Measurements from ENCODE around the gene FOSL1.

FOSL1 gene

DNA sequence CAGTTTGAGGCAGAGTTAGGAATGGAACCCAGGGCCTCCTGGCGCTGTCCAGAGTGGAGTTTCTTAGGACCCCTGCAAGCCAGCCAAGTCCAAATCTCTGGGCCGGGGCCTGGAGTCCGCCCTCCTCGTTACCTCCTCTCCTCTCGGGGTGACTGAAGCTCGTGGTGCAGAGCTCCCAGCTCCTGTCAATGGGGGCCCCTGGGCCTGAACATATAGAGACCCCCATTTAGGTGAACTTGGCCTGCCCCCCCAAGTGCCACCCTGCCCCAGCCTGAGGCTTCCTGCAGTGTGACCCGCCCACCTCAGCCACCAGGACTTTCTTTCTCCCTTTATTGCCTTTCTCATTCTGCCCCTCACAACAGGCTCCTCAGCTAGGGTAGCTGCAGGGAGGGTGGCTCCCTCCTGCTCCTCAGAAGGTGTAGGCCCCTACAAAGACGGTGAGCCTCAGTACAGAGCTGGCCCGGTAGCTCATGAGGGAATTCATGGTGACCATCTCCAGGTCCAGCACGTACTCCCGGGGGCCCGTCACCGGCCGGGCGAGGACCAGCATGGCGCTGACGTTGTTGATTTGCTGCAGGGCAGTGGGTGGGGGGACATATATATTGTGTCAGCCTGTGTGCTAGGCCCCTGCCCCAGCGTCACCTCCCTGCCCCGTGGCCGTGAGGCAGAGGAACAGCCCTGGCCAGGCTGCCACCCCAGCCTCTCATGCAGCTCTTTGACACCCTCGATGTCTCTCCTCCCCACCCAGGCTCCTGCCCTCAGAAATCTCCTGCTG is 33.5 kb downstream of the FOSL1 start:
- Histone ChIP-seq H3K4me1 (ENCODE audit: control insufficient read depth, insufficient read depth, low read length) (peaks cover 50% of the 10 kb centered on the region), H3K27ac (ENCODE audit: low read length) (no peak overlapping the region), H3K9ac (ENCODE audit: low read length in 2 of 2) (no peak overlapping the region), H3K27me3 (ENCODE audit: control insufficient read depth in 1 of 2, insufficient read depth in 2 of 2, low read length in 2 of 2) (no peaks in the 10 kb centered on the region), H3K4me3 (ENCODE audit: low read length in 2 of 2) (no peak overlapping the region), H3K9me3 (ENCODE audit: control insufficient read depth in 2 of 2, low read length in 2 of 2) (no peaks in the 10 kb centered on the region), H3K36me3 (ENCODE audit: control insufficient read depth in 2 of 2, insufficient read depth in 2 of 2, low read length in 2 of 2) (peaks cover 53 to 64% of the 10 kb centered on the region in 2 donors)

DNA sequence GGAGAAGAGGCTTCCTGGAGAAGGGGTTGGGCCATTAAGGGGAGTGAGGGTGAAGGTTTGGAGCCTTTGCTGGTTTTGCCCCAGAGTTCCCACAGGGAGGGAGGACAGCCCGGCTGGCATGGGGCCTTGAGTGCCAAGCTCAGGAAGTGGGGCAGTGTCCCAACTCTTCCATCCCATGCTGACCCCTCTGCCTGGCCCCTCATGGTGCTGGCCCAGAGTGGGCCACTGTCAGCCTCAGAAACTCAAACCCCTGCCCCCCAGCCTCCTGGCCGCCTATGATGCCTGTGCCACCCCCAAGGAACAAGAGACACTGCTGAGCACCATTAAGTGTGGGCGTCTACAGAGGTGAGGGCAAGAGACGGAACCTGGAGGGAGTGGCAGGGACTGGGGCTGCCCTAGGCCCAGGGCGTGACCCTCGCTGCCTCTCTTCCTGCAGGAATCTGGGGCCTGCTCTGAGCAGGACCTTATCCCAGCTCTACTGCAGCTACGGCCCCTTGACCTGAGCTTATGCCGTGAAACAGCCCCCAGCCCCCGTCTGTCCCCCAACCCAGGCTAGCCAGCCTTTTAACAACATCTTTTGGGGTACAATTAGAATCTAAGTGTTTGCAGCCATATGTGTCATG is 34.5 kb downstream of the FOSL1 start:
- no peaks in the 10 kb centered on the region for H3K27me3 ChIP-seq (ENCODE audit: control insufficient read depth in 1 of 2, insufficient read depth in 2 of 2, low read length in 2 of 2)
- H3K4me3 ChIP-seq (ENCODE audit: low read length in 2 of 2): no peak overlapping the region
- peak overlapping the region; percentile 37 for H3K27ac ChIP-seq (ENCODE audit: low read length)
- H3K9ac ChIP-seq (ENCODE audit: low read length in 2 of 2): no peak overlapping the region
- H3K4me1 ChIP-seq (ENCODE audit: control insufficient read depth, insufficient read depth, low read length): peaks cover 50% of the 10 kb centered on the region
- H3K9me3 ChIP-seq (ENCODE audit: control insufficient read depth in 2 of 2, low read length in 2 of 2): no peaks in the 10 kb centered on the region
- peaks cover 51 to 63% of the 10 kb centered on the region in 2 donors for H3K36me3 ChIP-seq (ENCODE audit: control insufficient read depth in 2 of 2, insufficient read depth in 2 of 2, low read length in 2 of 2)

DNA sequence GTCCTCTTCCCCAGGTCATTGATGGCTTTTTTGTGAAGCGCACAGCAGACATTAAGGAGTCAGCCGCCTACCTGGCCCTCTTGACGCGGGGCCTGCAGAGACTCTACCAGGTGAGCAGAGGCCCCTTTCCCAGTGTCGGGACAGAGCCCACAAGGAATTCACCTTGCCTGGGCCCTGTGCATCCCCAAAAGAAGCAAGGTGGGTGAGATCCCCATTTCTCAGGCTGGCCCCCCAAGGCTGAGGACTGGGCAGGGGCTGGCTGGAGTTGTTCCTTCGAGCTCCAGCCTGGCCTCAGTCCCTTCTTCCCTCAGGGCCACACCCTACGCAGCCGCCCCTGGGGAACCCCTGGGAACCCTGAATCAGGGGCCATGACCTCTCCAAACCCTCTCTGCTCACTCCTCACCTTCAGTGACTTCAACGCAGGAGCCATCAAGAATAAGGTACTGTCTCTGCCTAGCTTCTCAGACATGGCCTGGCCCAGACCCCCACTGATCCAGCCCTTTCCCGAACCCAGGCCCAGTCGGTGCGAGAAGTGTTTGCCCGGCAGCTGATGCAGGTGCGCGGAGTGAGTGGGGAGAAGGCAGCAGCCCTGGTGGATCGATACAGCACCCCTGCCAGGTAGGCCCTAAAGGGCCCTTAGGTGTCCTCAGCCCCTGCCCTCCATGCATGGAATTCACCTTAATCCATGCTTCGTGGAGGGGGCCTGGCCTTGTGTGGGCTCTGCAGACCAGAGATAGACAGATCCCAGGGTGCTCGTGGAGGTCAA is 35.3 kb downstream of the FOSL1 start:
- Histone ChIP-seq H3K9ac (ENCODE audit: low read length in 2 of 2) (no peak overlapping the region), H3K4me1 (ENCODE audit: control insufficient read depth, insufficient read depth, low read length) (peaks cover 46% of the 10 kb centered on the region), H3K36me3 (ENCODE audit: control insufficient read depth in 2 of 2, insufficient read depth in 2 of 2, low read length in 2 of 2) (peaks cover 48 to 61% of the 10 kb centered on the region in 2 donors), H3K27ac (ENCODE audit: low read length) (peak overlapping the region; percentile 37), H3K27me3 (ENCODE audit: control insufficient read depth in 1 of 2, insufficient read depth in 2 of 2, low read length in 2 of 2) (no peaks in the 10 kb centered on the region), H3K4me3 (ENCODE audit: low read length in 2 of 2) (no peak overlapping the region), H3K9me3 (ENCODE audit: control insufficient read depth in 2 of 2, low read length in 2 of 2) (no peaks in the 10 kb centered on the region)

DNA sequence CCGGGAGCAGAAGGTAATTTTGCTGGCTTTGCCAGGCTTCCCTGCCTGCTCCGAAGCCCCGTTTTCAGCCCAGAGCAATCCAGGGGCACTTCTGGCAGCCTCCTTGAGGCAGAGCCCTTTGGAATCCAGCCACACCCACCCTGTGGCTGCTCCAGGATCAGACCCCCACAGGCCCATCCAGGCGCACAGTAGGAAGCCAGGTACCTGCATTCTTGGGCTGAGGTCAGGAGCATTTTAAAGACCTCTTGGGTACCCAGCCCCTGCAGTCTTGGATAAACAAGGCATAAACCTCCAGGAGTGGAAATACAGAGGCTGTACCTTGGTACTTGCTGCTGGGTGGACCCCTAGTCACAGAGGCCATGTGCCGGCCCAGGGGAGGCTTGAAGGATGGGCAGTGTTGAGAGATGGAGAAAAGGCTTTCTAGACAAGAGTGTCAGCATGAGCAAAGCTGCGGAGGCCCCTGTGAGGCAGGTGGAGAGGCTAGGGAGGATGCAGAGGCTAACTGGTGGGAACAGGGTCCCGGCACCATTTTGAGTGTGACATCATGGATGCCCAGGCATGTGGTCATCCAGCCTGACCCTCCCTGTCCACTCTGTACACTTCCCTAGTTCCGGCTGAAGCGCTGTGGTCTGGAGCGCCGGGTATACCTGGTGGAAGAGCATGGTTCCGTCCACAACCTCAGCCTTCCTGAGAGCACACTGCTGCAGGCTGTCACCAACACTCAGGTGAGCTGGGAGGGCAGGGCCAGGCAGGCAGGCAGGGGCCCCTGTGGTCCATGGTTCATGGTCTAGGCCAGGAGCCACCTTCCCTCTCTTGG is 36.1 kb downstream of the FOSL1 start:
- H3K4me1 ChIP-seq (ENCODE audit: control insufficient read depth, insufficient read depth, low read length): peaks cover 47% of the 10 kb centered on the region
- H3K4me3 ChIP-seq (ENCODE audit: low read length in 2 of 2): no peak overlapping the region
- H3K9ac ChIP-seq (ENCODE audit: low read length in 2 of 2): peak overlapping the region in 1 of 2 donors; percentile 5
- no peaks in the 10 kb centered on the region for H3K9me3 ChIP-seq (ENCODE audit: control insufficient read depth in 2 of 2, low read length in 2 of 2)
- peaks cover 43 to 56% of the 10 kb centered on the region in 2 donors for H3K36me3 ChIP-seq (ENCODE audit: control insufficient read depth in 2 of 2, insufficient read depth in 2 of 2, low read length in 2 of 2)
- H3K27ac ChIP-seq (ENCODE audit: low read length): peak overlapping the region; percentile 100
- H3K27me3 ChIP-seq (ENCODE audit: control insufficient read depth in 1 of 2, insufficient read depth in 2 of 2, low read length in 2 of 2): no peaks in the 10 kb centered on the region

DNA sequence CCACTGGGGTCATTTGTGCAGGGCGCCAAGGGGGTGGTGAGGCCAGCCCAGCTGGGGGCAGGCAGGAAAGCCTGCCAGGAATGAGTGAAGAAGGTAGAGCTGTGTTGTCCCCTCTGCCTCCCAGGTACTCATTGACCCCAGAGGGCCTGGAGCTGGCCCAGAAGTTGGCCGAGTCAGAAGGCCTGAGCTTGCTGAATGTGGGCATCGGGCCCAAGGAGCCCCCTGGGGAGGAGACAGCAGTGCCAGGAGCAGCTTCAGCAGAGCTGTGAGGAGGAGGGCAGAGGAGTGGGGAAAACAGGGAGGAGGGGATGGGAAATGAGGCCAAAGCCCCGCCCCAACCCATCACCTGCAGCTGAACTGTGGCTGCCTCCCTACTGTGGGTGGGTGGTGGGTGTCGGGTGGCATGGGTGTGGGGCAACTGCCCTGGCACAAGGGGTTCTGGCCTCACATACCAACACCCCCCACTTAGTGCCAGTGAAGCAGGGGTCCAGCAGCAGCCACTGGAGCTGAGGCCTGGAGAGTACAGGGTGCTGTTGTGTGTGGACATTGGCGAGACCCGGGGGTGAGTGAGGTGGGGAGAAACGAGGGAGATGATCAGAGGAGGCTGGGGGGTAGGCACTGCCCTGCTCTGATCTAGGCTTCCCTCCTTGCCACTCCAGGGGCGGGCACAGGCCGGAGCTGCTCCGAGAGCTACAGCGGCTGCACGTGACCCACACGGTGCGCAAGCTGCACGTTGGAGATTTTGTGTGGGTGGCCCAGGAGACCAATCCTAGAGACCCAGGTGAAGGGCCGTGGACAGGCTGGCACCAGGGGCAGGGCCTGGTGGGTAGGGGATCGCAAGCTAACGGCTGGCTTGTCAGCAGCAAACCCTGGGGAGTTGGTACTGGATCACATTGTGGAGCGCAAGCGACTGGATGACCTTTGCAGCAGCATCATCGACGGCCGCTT is 37.0 kb downstream of the FOSL1 start:
- H3K9ac ChIP-seq (ENCODE audit: low read length in 2 of 2): peak overlapping the region in 1 of 2 donors; percentile 29
- no peaks in the 10 kb centered on the region for H3K27me3 ChIP-seq (ENCODE audit: control insufficient read depth in 1 of 2, insufficient read depth in 2 of 2, low read length in 2 of 2)
- H3K36me3 ChIP-seq (ENCODE audit: control insufficient read depth in 2 of 2, insufficient read depth in 2 of 2, low read length in 2 of 2): peaks cover 34 to 48% of the 10 kb centered on the region in 2 donors
- H3K4me1 ChIP-seq (ENCODE audit: control insufficient read depth, insufficient read depth, low read length): peaks cover 51% of the 10 kb centered on the region
- H3K27ac ChIP-seq (ENCODE audit: low read length): peak overlapping the region; percentile 100
- H3K9me3 ChIP-seq (ENCODE audit: control insufficient read depth in 2 of 2, low read length in 2 of 2): no peaks in the 10 kb centered on the region
- no peak overlapping the region for H3K4me3 ChIP-seq (ENCODE audit: low read length in 2 of 2)

DNA sequence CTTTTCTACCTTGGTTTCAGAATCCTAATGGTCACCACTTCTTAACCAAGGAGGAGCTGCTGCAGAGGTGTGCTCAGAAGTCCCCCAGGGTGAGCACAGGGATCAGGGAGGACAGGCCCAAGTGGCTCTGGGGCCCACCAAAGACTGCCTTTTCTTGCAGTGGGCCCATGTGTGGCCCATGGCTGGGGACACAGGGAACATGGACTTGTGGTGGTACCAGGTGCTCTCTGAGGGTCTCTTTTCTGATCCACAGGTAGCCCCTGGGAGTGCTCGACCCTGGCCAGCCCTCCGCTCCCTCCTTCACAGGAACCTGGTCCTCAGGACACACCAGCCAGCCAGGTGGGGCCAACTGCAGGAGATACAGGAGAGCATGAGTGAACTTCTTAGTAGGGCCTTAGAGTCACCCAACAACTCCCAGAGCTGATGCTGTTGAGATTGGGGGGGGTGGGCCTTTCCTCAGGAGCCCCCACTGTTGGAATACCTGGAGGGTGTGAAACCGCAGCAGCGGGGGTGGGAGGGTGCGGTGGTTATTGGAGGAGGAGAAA is 37.9 kb downstream of the FOSL1 start:
- Histone ChIP-seq H3K4me1 (ENCODE audit: control insufficient read depth, insufficient read depth, low read length) (peaks cover 49% of the 10 kb centered on the region), H3K9ac (ENCODE audit: low read length in 2 of 2) (peak overlapping the region; percentile 21 to 85), H3K36me3 (ENCODE audit: control insufficient read depth in 2 of 2, insufficient read depth in 2 of 2, low read length in 2 of 2) (peaks cover 30 to 45% of the 10 kb centered on the region in 2 donors), H3K9me3 (ENCODE audit: control insufficient read depth in 2 of 2, low read length in 2 of 2) (no peaks in the 10 kb centered on the region), H3K27ac (ENCODE audit: low read length) (peak overlapping the region; percentile 100), H3K4me3 (ENCODE audit: low read length in 2 of 2) (peak overlapping the region in 1 of 2 donors; percentile 98), H3K27me3 (ENCODE audit: control insufficient read depth in 1 of 2, insufficient read depth in 2 of 2, low read length in 2 of 2) (no peaks in the 10 kb centered on the region)

DNA sequence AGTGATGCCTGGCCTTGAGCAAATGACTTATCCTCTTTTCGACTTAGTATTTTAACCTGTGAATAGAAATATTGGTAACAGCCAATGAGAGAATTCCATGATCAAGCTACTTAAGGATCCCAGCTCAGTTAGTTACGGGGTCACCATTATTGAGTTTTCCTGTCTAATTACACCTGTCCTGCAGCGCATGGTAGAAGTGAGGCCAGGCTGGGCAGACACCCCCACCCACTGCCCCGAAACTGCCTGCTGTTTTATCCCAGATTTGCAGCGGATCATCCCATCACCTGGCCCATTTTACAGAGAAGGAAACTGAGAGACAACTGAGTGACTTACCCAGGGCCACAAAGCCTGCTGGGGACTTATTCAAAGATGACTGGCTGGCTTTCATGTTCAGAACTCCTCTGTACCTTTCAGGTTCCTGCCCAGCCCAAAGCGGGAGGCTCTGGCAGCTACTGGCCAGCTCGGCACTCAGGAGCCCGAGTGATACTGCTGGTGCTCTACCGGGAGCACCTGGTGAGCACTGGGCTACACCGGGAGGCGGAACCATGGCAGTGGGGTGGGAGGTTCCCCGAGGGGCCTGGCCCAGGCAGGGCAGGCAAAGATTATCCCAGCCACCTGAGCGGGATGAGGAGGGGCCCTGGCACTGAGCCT is 38.5 kb downstream of the FOSL1 start:
- peak overlapping the region; percentile 85 to 98 for H3K9ac ChIP-seq (ENCODE audit: low read length in 2 of 2)
- H3K4me3 ChIP-seq (ENCODE audit: low read length in 2 of 2): peak overlapping the region; percentile 87 to 98
- H3K36me3 ChIP-seq (ENCODE audit: control insufficient read depth in 2 of 2, insufficient read depth in 2 of 2, low read length in 2 of 2): peaks cover 25 to 40% of the 10 kb centered on the region in 2 donors
- no peaks in the 10 kb centered on the region for H3K9me3 ChIP-seq (ENCODE audit: control insufficient read depth in 2 of 2, low read length in 2 of 2)
- H3K27ac ChIP-seq (ENCODE audit: low read length): peak overlapping the region; percentile 100
- peaks cover 51% of the 10 kb centered on the region for H3K4me1 ChIP-seq (ENCODE audit: control insufficient read depth, insufficient read depth, low read length)
- H3K27me3 ChIP-seq (ENCODE audit: control insufficient read depth in 1 of 2, insufficient read depth in 2 of 2, low read length in 2 of 2): no peaks in the 10 kb centered on the region

DNA sequence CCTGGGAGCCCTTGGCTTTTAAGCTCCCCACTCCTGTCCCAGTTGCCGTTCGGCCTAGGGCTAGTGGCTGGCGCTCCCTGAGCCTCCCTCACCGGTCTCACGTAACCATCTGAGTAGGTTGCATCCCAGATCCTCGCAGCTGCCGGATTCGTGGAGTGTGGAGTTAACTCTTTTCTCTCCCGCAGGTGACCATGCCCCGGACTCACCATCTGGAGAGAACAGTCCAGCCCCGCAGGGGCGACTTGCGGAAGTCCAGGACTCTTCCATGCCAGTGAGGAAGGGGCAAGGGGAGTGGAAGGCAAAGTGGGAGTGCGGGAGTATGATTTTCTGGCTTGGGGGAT is 39.1 kb downstream of the FOSL1 start:
- H3K27ac ChIP-seq (ENCODE audit: low read length): peak overlapping the region; percentile 100
- H3K4me3 ChIP-seq (ENCODE audit: low read length in 2 of 2): peak overlapping the region; percentile 87 to 98
- H3K9ac ChIP-seq (ENCODE audit: low read length in 2 of 2): peak overlapping the region; percentile 85 to 98
- no peaks in the 10 kb centered on the region for H3K9me3 ChIP-seq (ENCODE audit: control insufficient read depth in 2 of 2, low read length in 2 of 2)
- H3K36me3 ChIP-seq (ENCODE audit: control insufficient read depth in 2 of 2, insufficient read depth in 2 of 2, low read length in 2 of 2): peaks cover 25 to 40% of the 10 kb centered on the region in 2 donors
- H3K27me3 ChIP-seq (ENCODE audit: control insufficient read depth in 1 of 2, insufficient read depth in 2 of 2, low read length in 2 of 2): no peaks in the 10 kb centered on the region
- H3K4me1 ChIP-seq (ENCODE audit: control insufficient read depth, insufficient read depth, low read length): peaks cover 55% of the 10 kb centered on the region
